ENCODE data around the gene MBLAC1. TPM values are rescaled to one million over a fixed set of nuclear protein-coding genes. Genes with fewer than 3 reads are reported as not detected.
"Not testable (repeated sequence)": the region's sequence is repeated elsewhere in the genome, so short reads cannot be mapped to it uniquely, and the experiment has no call there.

MBLAC1 gene
- total and polyA plus RNA-seq, 9 of the 15 experiments (the other 6 are each of a cell fraction or from before 2014, with no cell fraction given), result 0.03 to 3.1 (median 0.52) TPM

- no peak for TF ChIP-seq NKRF (IDR thresholded peaks at IDR 0.05; ENCODE audit: borderline replicate concordance)
- TF ChIP-seq ZFP30 (CRISPR knock-in tag; IDR thresholded peaks at IDR 0.05; ENCODE audit: borderline replicate concordance), result no peak
- no peak for TF ChIP-seq NR4A1 (CRISPR knock-in tag; IDR thresholded peaks at IDR 0.05)
- TF ChIP-seq NR4A1 (tag; IDR thresholded peaks at IDR 0.05), result no peak
These were observed 1.8 kb downstream of the MBLAC1 start (continued) for GRCh38 chr7:100128637-100128963.

- WGBS (ENCODE audit: insufficient coverage, low coverage, missing lambda C conversion rate), result 79% methylated on average over 1 of the region's 1 CpG
- FAIRE-seq; H3K9me1 ChIP-seq (ENCODE audit: control insufficient read depth, insufficient read depth, low read length); H4K20me1 ChIP-seq (replicated peaks; ENCODE audit: control insufficient read depth, insufficient read depth, low read length); H3K4me2 ChIP-seq (ENCODE audit: insufficient read depth, low read length); H3K9ac ChIP-seq (ENCODE audit: insufficient read depth in 1 of 2, low read depth in 2 of 2, low read length in 2 of 2); ATAC-seq; H3K27ac ChIP-seq (ENCODE audit: extremely low read depth, low read depth, low read length); H3K9me3 ChIP-seq (replicated peaks; ENCODE audit: control insufficient read depth, insufficient read depth, low read depth, low read length); DNase-seq (ENCODE audit: extremely low read depth in 1 of 4, low spot score in 3 of 4); H3K27me3 ChIP-seq (ENCODE audit: control insufficient read depth in 2 of 2, insufficient read depth in 2 of 2, low read length in 2 of 2); H3K36me3 ChIP-seq (ENCODE audit: control insufficient read depth, insufficient read depth, low read length); H3K4me3 ChIP-seq; BruUV-seq (replicated peaks): not testable (repeated sequence)
- intact Hi-C loops (cut with micrococcal nuclease) (loop anchor here (2.0 kb wide), 1 partner anchor 211 kb away; the partner anchor contains the start of gene TRIM4), in situ Hi-C loops (cut with MboI) (loop anchor here (5.0 kb wide), 2 partner anchors 82 to 217 kb away; no protein-coding TSS in a partner anchor)
- Histone ChIP-seq H3K79me2 (ENCODE audit: control insufficient read depth, insufficient read depth, low read length) (peaks cover 16% of the 10 kb centered on the region), H3K4me1 (replicated peaks in 1 of 2; ENCODE audit: control insufficient read depth in 2 of 2, insufficient read depth in 2 of 2, low read length in 2 of 2) (peaks cover 16 to 32% of the 10 kb centered on the region in 2 experiments), H2AFZ (ENCODE audit: low read depth, low read length) (peak overlapping the region; percentile 85; the same call in 1 of the 2 replicates)
- ChIA-PET POLR2A (interaction anchor here (0.9 to 1.1 kb wide), 2 partner anchors 11 to 135 kb away, joined by 3 to 4 read pairs; no protein-coding TSS in a partner anchor), CTCF (ENCODE audit: low intra/inter-chr PET ratio) (interaction anchor here (0.6 to 4.8 kb wide), 6 partner anchors 13 to 217 kb away, joined by 3 to 54 read pairs (median 8); no protein-coding TSS in a partner anchor)
- TF ChIP-seq FOXA3 (CRISPR knock-in tag; conservative IDR thresholded peaks at IDR 0.05 in 1 of 2, IDR thresholded peaks at IDR 0.05 in 1 of 2), result peak in 1 of 2 experiments; percentile 75; a peak in 1 of 4 replicates
- 0 out of 2 replicates have a peak, but pooled peaks have one; percentile 18 for TF ChIP-seq ARID4B (CRISPR knock-in tag; IDR thresholded peaks at IDR 0.05)
These were observed 3.4 kb downstream of the MBLAC1 start for GRCh38 chr7:100130220-100130607.
